Activated CD4-positive, alpha-beta memory T cell treated with anti-CD3 and anti-CD28 coated beads for 36 hours (primary cell): Measurements from ENCODE around the gene PHF24. TPM values are rescaled to one million over a fixed set of nuclear protein-coding genes. Genes with fewer than 3 reads are reported as not detected.
"Not testable (repeated sequence)": the region's sequence is repeated elsewhere in the genome, so short reads cannot be mapped to it uniquely, and the experiment has no call there.

Source experiments
- CTCF ChIA-PET: fragments of 350-600 bp; sonication (Branson Sonifier 250); formaldehyde crosslinking; loops from one replicate; lab custom pipeline; 2021; ENCODE audit warnings: antibody characterized with exemption, inconsistent platforms; lab: Charles Lee
- POLR2A ChIA-PET: fragments of 350-600 bp; sonication (Branson Sonifier 250); formaldehyde crosslinking; loops from one replicate; lab custom pipeline; 2021; ENCODE audit warnings: antibody characterized with exemption; lab: Charles Lee
- DNase-seq: peaks from one replicate; pipeline ENCODE4 v3.0.0-alpha.2; 2020
- H3K27ac Mint-ChIP-seq: one replicate; pipeline ENCODE4 v1.8.0; 2021; ENCODE audit warnings: mixed read lengths
- H3K27me3 Mint-ChIP-seq: one replicate; pipeline ENCODE4 v1.8.0; 2021; ENCODE audit warnings: mixed read lengths
- H3K36me3 Mint-ChIP-seq: one replicate; pipeline ENCODE4 v1.8.0; 2021; ENCODE audit warnings: mixed read lengths
- H3K4me1 Mint-ChIP-seq: one replicate; pipeline ENCODE4 v1.8.0; 2021; ENCODE audit warnings: low read depth, mixed read lengths
- H3K4me3 Mint-ChIP-seq: one replicate; pipeline ENCODE4 v1.8.0; 2021; ENCODE audit warnings: mild to moderate bottlenecking, mixed read lengths
- H3K9me3 Mint-ChIP-seq: one replicate; pipeline ENCODE4 v1.8.0; 2021; ENCODE audit warnings: mixed read lengths
- intact Hi-C: fragments of 100-400 bp; cut with micrococcal nuclease; formaldehyde crosslinking; loops from one replicate; pipeline ENCODE4 v1.15.1; 2023
- total RNA-seq, 2 experiments: library from RNA; stranded (reverse); gene quantifications; one replicate each; pipeline ENCODE4 v1.2.3, GENCODE V29; 2021

Gene PHF24
- total RNA-seq: under 1 TPM in 1 of 2 experiments, not detected in 1; 0.12 TPM

GRCh38 chr9:34957492-34958410, at the start of gene PHF24:
Gene PHF24 (plus strand): TSS chr9:34958285. CDS start chr9:34971299, 13,014 bp downstream.
- CTCF ChIA-PET: interaction anchor here (3.3 kb wide), 1 partner anchor 58 kb away, joined by 12 read pairs; no protein-coding TSS in a partner anchor
- Mint-ChIP-seq H3K9me3 (no peaks in the 10 kb centered on the region), H3K27me3 (peaks cover 47% of the 10 kb centered on the region), H3K4me3 (peak within 1 kb of the TSS; percentile 27), H3K36me3 (no peaks in the 10 kb centered on the region), H3K4me1 (peaks cover 26% of the 10 kb centered on the region), H3K27ac (no peak within 1 kb of the TSS)
- POLR2A ChIA-PET: no interaction called here
- intact Hi-C loops: loop anchor here (5.0 kb wide), 1 partner anchor 60 kb away; a partner anchor contains a TSS
- peak; percentile 26 for DNase-seq

DNA sequence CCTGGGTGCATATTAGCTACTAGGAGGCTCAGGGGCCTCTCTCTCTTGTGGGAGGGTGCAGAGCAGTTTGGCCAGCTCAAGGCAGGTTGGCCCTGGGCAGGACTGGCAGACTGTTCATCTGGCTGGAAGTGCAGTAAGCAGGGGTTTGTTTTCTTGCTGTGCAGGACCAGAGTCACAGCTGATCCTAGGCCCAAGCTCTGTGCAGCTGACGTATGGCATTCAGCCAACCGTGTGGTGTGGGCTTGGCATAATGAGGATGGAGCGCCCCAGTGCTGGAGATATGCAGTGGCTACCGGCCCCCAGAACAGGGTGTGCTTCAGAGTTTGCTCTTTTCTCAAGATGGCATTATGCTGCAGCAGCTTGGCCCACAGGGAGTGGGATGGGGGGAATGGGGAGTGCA, 31.0 kb upstream of the PHF24 start:
- Mint-ChIP-seq H3K36me3 (peaks cover 9% of the 10 kb centered on the region), H3K4me1 (peaks cover 16% of the 10 kb centered on the region), H3K27me3 (peaks cover 21% of the 10 kb centered on the region), H3K4me3 (no peak overlapping the region), H3K27ac (no peak overlapping the region), H3K9me3 (peaks cover 16% of the 10 kb centered on the region)
- DNase-seq: no peak
- intact Hi-C loops: no loop called here
- ChIA-PET CTCF (interaction anchor here (3.8 kb wide), 1 partner anchor 27 kb away, joined by 18 read pairs; no protein-coding TSS in a partner anchor), POLR2A (no interaction called here)

DNA sequence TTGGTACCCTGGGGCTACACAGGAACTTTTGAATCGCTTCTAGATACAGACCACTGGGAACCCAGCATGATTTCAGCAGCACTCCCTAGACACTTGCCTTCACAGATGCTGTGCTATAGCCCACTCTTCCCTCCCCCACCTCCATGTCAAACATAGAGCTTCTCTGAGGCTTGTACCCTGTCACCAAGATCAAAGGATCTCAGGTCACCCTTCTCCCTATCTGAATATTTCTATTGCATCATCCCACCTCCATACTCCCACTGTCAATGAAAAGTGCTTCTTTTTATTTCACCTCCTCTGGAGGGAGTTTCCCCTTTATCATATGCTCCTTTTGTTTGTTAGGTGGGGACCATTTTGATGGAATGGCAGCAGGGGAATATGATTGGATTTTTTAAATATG, 29.2 kb upstream of the PHF24 start:
- Mint-ChIP-seq H3K27me3 (peaks cover 20% of the 10 kb centered on the region), H3K36me3 (peaks cover 9% of the 10 kb centered on the region), H3K4me3 (no peak overlapping the region), H3K9me3 (peaks cover 16% of the 10 kb centered on the region), H3K4me1 (peaks cover 16% of the 10 kb centered on the region), H3K27ac (no peak overlapping the region)
- ChIA-PET CTCF (interaction anchor here (0.9 to 3.8 kb wide), 8 partner anchors 15 to 543 kb away, joined by 3 to 18 read pairs (median 4); no protein-coding TSS in a partner anchor), POLR2A (no interaction called here)
- DNase-seq: peak; percentile 11
- intact Hi-C loops: loop anchor here (2.0 kb wide), 1 partner anchor 14 kb away; no protein-coding TSS in a partner anchor

DNA sequence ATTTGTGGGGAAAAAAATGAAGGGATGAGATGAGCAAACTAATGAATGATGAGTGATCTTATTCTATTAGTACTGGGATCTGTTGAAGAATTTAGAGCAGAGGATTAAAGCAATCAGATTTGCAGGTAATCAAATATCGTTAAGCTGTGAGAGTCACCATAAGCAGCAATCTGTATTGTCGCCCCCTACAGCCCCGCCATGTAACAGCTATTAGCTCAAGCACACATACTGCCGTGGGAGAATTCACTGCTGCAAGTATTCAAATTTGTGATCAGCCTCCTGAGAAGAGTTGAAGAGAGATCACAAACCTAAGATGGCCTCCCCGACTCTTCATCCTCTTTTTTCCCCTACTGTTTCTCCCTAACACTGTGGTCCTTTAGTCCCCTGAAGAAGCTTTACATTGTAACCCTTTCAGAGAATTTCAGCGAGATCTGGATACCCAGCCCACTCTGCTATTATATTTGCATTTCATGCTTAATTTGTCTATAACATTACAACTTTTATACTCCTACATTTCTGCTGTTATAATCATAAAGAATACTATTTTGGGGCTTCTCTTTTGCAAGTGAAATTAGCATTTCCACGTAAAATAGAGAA, 28.5 kb upstream of the PHF24 start:
- Mint-ChIP-seq H3K9me3 (peaks cover 13% of the 10 kb centered on the region), H3K4me1 (peaks cover 16% of the 10 kb centered on the region), H3K27ac (no peak overlapping the region), H3K4me3 (no peak overlapping the region), H3K27me3 (peaks cover 22% of the 10 kb centered on the region), H3K36me3 (peaks cover 9% of the 10 kb centered on the region)
- ChIA-PET POLR2A (no interaction called here), CTCF (interaction anchor here (0.8 to 3.8 kb wide), 9 partner anchors 16 to 543 kb away, joined by 3 to 18 read pairs (median 3); no protein-coding TSS in a partner anchor)
- intact Hi-C loops: loop anchor here (2.0 kb wide), 1 partner anchor 15 kb away; no protein-coding TSS in a partner anchor
- DNase-seq: peak; percentile 58

GRCh38 chr9:34939989-34940388, 18.1 kb upstream of the PHF24 start:
- H3K36me3 Mint-ChIP-seq, CTCF ChIA-PET, H3K4me1 Mint-ChIP-seq, H3K4me3 Mint-ChIP-seq, H3K9me3 Mint-ChIP-seq, DNase-seq, H3K27me3 Mint-ChIP-seq, POLR2A ChIA-PET, H3K27ac Mint-ChIP-seq, intact Hi-C loops: not testable (repeated sequence)

DNA sequence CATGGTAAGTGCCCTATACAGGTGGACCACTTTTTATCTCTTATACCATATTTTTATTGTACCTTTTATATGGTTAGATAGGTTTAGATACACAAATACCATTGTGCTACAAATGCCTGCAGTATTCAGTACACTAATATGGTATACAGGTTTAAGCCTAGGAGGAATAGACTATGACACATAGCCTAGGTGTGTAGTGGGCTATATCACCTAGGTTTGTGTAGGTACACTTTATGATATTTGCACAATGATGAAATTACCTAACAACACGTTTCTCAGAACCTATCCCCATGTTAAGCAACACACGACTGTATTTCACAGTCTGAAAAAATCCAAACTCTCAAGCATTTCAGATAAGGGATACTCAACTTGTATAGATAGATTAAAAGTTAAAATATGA, 9.6 kb upstream of the PHF24 start:
- Mint-ChIP-seq H3K27ac (no peak overlapping the region), H3K9me3 (no peaks in the 10 kb centered on the region), H3K27me3 (peaks cover 13% of the 10 kb centered on the region), H3K4me3 (no peak overlapping the region), H3K36me3 (no peaks in the 10 kb centered on the region), H3K4me1 (no peaks in the 10 kb centered on the region)
- intact Hi-C loops: no loop called here
- ChIA-PET POLR2A (no interaction called here), CTCF (no interaction called here)
- DNase-seq: no peak

DNA sequence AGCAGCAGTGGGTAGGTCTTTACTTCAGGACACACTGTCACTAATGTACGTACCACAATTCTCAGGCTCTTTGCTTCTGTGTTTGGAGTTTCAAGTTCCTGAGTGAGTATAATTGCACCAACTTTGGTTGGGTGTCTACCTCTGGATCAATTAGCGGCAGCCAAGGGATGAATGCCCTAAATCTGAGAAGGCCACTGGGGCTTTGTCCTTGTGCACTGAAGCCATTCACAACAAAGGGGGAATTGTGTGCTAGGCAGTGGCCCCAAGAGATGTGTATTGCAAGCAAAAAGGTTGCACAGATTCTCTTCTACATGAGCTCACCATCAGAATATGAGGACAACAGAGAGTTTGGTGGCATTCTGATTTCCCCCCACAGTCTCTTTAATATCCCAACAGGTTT, 3.9 kb upstream of the PHF24 start:
- intact Hi-C loops: no loop called here
- Mint-ChIP-seq H3K27me3 (peaks cover 35% of the 10 kb centered on the region), H3K36me3 (no peaks in the 10 kb centered on the region), H3K4me1 (peaks cover 5% of the 10 kb centered on the region), H3K27ac (no peak overlapping the region), H3K9me3 (no peaks in the 10 kb centered on the region), H3K4me3 (no peak overlapping the region)
- ChIA-PET POLR2A (no interaction called here), CTCF (no interaction called here)
- DNase-seq: no peak

DNA sequence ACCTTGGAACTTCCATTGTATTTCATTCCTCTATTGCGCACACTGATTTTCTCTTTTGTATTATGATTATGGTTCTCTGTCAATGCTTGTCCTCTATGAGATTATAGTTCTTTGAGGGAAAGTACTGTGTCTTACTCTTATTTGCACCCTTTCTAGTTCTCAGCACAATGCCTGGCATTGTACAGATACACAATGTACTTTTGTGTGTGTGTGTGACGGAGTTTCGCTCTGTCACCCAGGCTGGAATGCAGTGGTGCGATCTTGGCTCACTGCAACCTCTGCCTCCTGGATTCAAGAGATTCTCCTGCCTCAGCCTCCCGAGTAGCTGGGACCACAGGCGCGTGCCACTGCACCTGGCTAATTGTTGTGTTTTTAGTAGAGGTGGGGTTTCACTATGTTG, 2.0 kb upstream of the PHF24 start:
- H3K27ac Mint-ChIP-seq, DNase-seq, H3K4me3 Mint-ChIP-seq, POLR2A ChIA-PET, H3K9me3 Mint-ChIP-seq, CTCF ChIA-PET, H3K36me3 Mint-ChIP-seq, H3K4me1 Mint-ChIP-seq: not testable (repeated sequence)
- intact Hi-C loops: loop anchor here (5.0 kb wide), 1 partner anchor 59 kb away; a partner anchor contains a TSS
- H3K27me3 Mint-ChIP-seq: peaks cover 46% of the 10 kb centered on the region

DNA sequence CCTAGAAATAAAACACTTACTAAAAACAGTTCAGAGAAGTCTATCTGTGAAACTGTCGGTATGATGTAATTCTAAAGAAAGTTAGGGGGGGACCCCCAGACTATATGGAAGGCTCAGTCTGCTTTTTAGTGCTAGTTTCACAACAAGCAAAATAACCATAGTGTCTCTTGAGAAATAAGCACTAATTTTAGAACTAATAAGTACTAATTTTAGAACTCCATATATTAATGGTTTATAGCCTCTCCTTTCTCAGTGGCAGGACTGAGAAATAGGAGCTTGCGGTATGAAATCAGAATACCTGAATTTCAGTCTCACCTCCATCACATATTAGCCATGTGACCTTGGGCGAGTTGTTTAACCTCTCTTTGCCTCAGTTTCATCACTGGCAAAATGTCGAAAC, 1.4 kb upstream of the PHF24 start:
- ChIA-PET CTCF (no interaction called here), POLR2A (no interaction called here)
- H3K4me1 Mint-ChIP-seq: peaks cover 15% of the 10 kb centered on the region
- H3K27me3 Mint-ChIP-seq: peaks cover 50% of the 10 kb centered on the region
- H3K9me3 Mint-ChIP-seq: no peaks in the 10 kb centered on the region
- H3K36me3 Mint-ChIP-seq: no peaks in the 10 kb centered on the region
- no peak overlapping the region for H3K27ac Mint-ChIP-seq
- H3K4me3 Mint-ChIP-seq: no peak overlapping the region
- no peak for DNase-seq
- intact Hi-C loops: loop anchor here (5.0 kb wide), 1 partner anchor 59 kb away; a partner anchor contains a TSS

- no peaks in the 10 kb centered on the region for H3K36me3 Mint-ChIP-seq
- peaks cover 29% of the 10 kb centered on the region for H3K4me1 Mint-ChIP-seq
- H3K27me3 Mint-ChIP-seq: peaks cover 54% of the 10 kb centered on the region
- H3K4me3 Mint-ChIP-seq: no peak overlapping the region
- ChIA-PET POLR2A (no interaction called here), CTCF (interaction anchor here (3.3 kb wide), 1 partner anchor 59 kb away, joined by 12 read pairs; no protein-coding TSS in a partner anchor)
- H3K27ac Mint-ChIP-seq: no peak overlapping the region
- no peaks in the 10 kb centered on the region for H3K9me3 Mint-ChIP-seq
- DNase-seq: no peak
- intact Hi-C loops: loop anchor here (5.0 kb wide), 1 partner anchor 61 kb away; a partner anchor contains a TSS
These were observed 412 bp downstream of the PHF24 start for GRCh38 chr9:34958411-34958982.

GRCh38 chr9:34959461-34959860, 1.4 kb downstream of the PHF24 start:
- Mint-ChIP-seq H3K27ac (no peak overlapping the region), H3K27me3 (peaks cover 57% of the 10 kb centered on the region), H3K4me3 (no peak overlapping the region), H3K4me1 (peaks cover 29% of the 10 kb centered on the region), H3K9me3 (no peaks in the 10 kb centered on the region), H3K36me3 (no peaks in the 10 kb centered on the region)
- intact Hi-C loops: loop anchor here (5.0 kb wide), 1 partner anchor 62 kb away; a partner anchor contains a TSS
- no peak for DNase-seq
- POLR2A ChIA-PET: no interaction called here
- CTCF ChIA-PET: interaction anchor here (1.1 to 3.3 kb wide), 2 partner anchors 25 to 60 kb away, joined by 5 to 12 read pairs; no protein-coding TSS in a partner anchor
